Neutrophil (primary cell): ENCODE measurements around the gene CHRNA3.

Experiments
- H3K27ac ChIP-seq: fragments of 200-600 bp; sonication (generic); 2 replicates; pipeline ENCODE4 v1.5.1; 2016; ENCODE audit warnings: mild to moderate bottlenecking, moderate library complexity
- H3K27me3 ChIP-seq: fragments of 200-600 bp; sonication (generic); 2 replicates; pipeline ENCODE4 v1.6.0; 2016; ENCODE audit warnings: mild to moderate bottlenecking
- H3K36me3 ChIP-seq: fragments of 200-600 bp; sonication (generic); 2 replicates; pipeline ENCODE4 v1.5.1; 2017
- H3K4me1 ChIP-seq, 2 experiments: fragments of 200-600 bp in 1 of 2; sonication (generic) in 1 of 2; 1 replicate in 1 of 2; 2 replicates in 1 of 2; pipeline versions ENCODE4 v1.5.1 to v1.6.1; 2013 to 2016; ENCODE audit warnings: low read depth in 1 of 2, low read length in 1 of 2, mild to moderate bottlenecking in 1 of 2, moderate library complexity in 1 of 2; ENCODE audit not compliant: control insufficient read depth in 1 of 2, insufficient read depth in 1 of 2
- H3K4me3 ChIP-seq, 2 experiments: fragments of 200-600 bp in 1 of 2; sonication (generic) in 1 of 2; 1 replicate in 1 of 2; 2 replicates in 1 of 2; pipeline ENCODE4 v1.5.1; 2013 to 2016; ENCODE audit warnings: low read depth in 1 of 2, low read length in 1 of 2, mild to moderate bottlenecking in 1 of 2, moderate library complexity in 1 of 2
- H3K9me3 ChIP-seq: fragments of 200-600 bp; sonication (generic); 2 replicates; pipeline ENCODE4 v1.5.1; 2016
- TF ChIP-seq, protein P1 (sequence below): fragments of 200-600 bp; sonication (generic); IDR thresholded peaks from 2 replicates; pipeline ENCODE4 v1.5.1; 2016; ENCODE audit warnings: antibody characterized with exemption

CHRNA3 gene

DNA sequence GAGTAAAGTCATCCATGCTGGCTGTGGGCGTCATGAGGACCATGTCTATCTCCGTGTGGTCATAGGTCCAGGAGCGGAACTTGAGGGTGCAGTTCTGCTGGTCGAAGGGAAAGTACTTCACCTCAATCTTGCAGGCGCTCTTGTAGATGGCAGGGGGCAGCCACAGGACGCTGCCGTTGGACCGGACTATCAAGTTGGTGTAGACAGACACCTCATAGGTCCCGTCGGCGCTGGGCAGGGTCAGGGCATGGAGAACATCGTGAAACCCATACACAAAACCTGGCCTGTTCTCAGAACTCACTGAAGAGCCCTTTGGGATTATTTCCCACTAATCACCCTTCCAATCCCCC lies 8.9 kb upstream of the CHRNA3 start:
- Histone ChIP-seq H3K27me3 (peaks cover 36% of the 10 kb centered on the region), H3K4me1 (no peaks in the 10 kb centered on the region), H3K4me3 (no peak overlapping the region), H3K27ac (no peak overlapping the region), H3K9me3 (no peaks in the 10 kb centered on the region), H3K36me3 (no peaks in the 10 kb centered on the region)
- TF ChIP-seq, protein P1, sequence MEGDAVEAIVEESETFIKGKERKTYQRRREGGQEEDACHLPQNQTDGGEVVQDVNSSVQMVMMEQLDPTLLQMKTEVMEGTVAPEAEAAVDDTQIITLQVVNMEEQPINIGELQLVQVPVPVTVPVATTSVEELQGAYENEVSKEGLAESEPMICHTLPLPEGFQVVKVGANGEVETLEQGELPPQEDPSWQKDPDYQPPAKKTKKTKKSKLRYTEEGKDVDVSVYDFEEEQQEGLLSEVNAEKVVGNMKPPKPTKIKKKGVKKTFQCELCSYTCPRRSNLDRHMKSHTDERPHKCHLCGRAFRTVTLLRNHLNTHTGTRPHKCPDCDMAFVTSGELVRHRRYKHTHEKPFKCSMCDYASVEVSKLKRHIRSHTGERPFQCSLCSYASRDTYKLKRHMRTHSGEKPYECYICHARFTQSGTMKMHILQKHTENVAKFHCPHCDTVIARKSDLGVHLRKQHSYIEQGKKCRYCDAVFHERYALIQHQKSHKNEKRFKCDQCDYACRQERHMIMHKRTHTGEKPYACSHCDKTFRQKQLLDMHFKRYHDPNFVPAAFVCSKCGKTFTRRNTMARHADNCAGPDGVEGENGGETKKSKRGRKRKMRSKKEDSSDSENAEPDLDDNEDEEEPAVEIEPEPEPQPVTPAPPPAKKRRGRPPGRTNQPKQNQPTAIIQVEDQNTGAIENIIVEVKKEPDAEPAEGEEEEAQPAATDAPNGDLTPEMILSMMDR, result no peak

DNA sequence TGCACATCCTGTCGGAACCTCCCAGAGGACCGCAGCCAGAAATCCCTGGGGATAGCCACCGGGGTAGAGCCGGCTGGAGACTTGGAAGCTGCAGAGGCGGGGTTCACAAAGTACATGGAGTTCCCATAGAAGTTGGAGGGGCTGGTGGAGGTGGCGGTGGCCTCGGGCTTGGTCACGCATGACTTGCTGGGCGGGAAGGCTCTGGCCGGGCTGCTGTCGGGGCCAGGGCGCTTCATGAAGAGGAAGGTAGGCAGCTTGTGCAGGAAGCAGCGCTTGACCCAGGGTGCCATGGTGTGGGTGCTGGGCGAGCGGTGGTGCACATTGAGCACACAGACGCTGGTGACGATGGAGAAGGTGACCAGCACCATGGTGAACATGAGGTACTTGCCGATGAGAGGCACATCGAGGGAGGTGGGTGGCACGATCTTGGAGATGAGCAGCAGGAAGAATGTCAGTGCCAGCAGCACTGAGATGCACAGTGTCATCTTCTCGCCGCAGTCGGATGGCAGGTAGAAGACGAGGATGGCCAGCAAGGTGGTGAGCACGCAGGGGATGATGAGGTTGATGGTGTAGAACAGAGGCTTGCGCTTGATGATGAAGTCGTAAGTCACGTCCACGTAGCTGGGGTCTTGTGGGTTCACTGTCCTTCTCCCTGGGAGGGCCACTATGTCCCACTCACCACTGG lies 8.4 kb upstream of the CHRNA3 start:
- Histone ChIP-seq H3K27me3 (peaks cover 36% of the 10 kb centered on the region), H3K27ac (no peak overlapping the region), H3K36me3 (no peaks in the 10 kb centered on the region), H3K4me3 (no peak overlapping the region), H3K4me1 (no peaks in the 10 kb centered on the region), H3K9me3 (no peaks in the 10 kb centered on the region)
- TF ChIP-seq, protein P1, result no peak

DNA sequence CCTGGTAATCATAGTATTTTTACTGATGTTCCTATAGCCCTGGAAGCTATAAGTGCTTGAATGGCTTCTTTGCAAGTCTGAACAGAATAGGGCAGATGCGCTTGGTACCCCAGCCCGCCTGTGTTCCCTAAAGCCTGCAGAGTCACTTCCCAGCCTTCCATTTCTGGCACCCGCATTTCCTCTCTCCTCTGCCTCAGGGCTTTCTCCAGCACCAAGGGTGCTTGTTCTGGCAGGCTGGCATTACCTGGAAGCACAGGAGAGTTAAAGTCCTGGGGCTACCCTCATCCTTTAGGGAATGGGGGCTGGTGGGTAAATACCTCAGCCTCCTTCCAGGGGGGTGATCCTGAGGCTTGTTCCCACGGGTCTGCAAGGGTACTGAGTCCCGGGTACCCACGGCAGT lies 7.4 kb upstream of the CHRNA3 start:
- Histone ChIP-seq H3K27ac (no peak overlapping the region), H3K9me3 (no peaks in the 10 kb centered on the region), H3K36me3 (no peaks in the 10 kb centered on the region), H3K4me1 (no peaks in the 10 kb centered on the region), H3K4me3 (no peak overlapping the region), H3K27me3 (peaks cover 46% of the 10 kb centered on the region)
- TF ChIP-seq, protein P1, result no peak

DNA sequence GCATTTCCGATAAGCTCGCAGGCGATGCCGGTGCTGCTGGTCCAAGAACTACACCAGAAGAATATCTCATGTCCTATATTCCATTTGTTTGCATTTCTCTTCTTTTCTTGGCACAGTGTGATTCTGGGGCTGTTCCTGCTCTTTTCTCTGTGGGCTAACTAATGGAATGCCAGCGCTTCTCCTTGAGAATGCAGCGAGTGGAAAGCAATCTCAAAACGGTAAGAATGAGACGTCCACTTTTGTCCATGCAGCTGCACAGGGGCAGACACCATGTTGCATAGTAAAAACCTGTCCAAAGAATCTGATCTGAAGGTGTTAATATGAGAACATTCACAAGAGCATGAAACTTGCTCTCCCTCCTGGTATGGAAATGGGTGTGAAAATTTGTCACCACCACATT lies 6.6 kb upstream of the CHRNA3 start:
- Histone ChIP-seq H3K36me3 (no peaks in the 10 kb centered on the region), H3K27me3 (peaks cover 55% of the 10 kb centered on the region), H3K4me1 (no peaks in the 10 kb centered on the region), H3K4me3 (no peak overlapping the region), H3K9me3 (no peaks in the 10 kb centered on the region), H3K27ac (no peak overlapping the region)
- TF ChIP-seq, protein P1, result no peak

DNA sequence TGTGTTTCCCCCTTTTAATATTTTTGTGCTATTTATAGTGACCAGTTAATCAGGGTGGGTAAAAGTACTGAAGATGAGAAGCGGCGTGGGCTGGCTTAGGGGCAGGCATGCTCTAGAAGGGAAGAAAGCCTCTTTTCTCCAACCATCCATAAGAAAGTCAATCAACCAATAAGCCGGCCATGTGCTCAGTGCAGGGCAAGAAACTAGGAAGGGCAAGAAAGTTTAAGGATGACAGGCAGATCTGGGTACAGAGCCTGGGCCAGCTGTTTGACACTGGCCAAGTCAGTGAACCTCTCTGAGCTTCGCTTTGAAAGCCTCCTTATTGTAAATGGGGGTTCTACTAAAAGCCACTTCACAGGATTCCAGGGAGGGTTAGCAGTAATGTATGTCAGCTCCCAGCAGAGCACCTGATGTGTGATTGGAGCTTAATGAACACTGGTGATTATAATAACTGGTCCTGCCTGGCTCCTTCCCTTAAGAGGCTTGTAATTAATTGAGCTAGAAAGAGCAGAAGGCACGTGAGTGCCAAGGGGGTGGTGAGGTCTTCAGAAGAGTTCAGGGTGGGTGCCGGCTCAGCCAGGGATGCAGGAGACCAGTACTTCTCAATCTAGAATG lies 5.7 kb upstream of the CHRNA3 start:
- Histone ChIP-seq H3K27ac (no peak overlapping the region), H3K4me3 (no peak overlapping the region), H3K36me3 (no peaks in the 10 kb centered on the region), H3K4me1 (no peaks in the 10 kb centered on the region), H3K27me3 (peaks cover 63% of the 10 kb centered on the region), H3K9me3 (no peaks in the 10 kb centered on the region)
- TF ChIP-seq, protein P1, result no peak
